ENCODE data around the gene GLRB. TPM values are rescaled to one million over a fixed set of nuclear protein-coding genes. Genes with fewer than 3 reads are reported as not detected.

The GLRB gene
- total RNA-seq, 4 donors from 2014 or later: 0.55 to 2.1 (median 1.4) TPM

- intact Hi-C loops (cut with DNase I; ENCODE audit: low total_unique reads): no loop called here
- no peaks in the 10 kb centered on the region for H3K27me3 ChIP-seq
- no peak for DNase-seq
- no peak for ATAC-seq
- no peak for TF ChIP-seq CTCF (IDR thresholded peaks at IDR 0.05 in 4 of 5, conservative IDR thresholded peaks at IDR 0.05 in 1 of 5)
- no peak for TF ChIP-seq POLR2A (IDR thresholded peaks at IDR 0.05)
- H3K9me3 ChIP-seq: no peaks in the 10 kb centered on the region
- no peak overlapping the region for H3K27ac ChIP-seq
- no peaks in the 10 kb centered on the region for H3K36me3 ChIP-seq
- H3K4me3 ChIP-seq: no peak overlapping the region
- in situ Hi-C loops (cut with MboI; ENCODE audit: low sequenced_read_pairs in 4 of 4): no loop called here
- H3K4me1 ChIP-seq: no peaks in the 10 kb centered on the region
Measured at GRCh38 chr4:157195374-157195773, 119.4 kb downstream of the GLRB start.

GRCh38 chr4:157196046-157196445, 120.1 kb downstream of the GLRB start:
- no peaks in the 10 kb centered on the region for H3K36me3 ChIP-seq
- H3K9me3 ChIP-seq: no peaks in the 10 kb centered on the region
- intact Hi-C loops (cut with DNase I; ENCODE audit: low total_unique reads) (no loop called here), in situ Hi-C loops (cut with MboI; ENCODE audit: low sequenced_read_pairs in 4 of 4) (no loop called here)
- DNase-seq: no peak
- TF ChIP-seq CTCF (IDR thresholded peaks at IDR 0.05 in 4 of 5, conservative IDR thresholded peaks at IDR 0.05 in 1 of 5) (no peak), POLR2A (IDR thresholded peaks at IDR 0.05) (no peak)
- no peak overlapping the region for H3K27ac ChIP-seq
- ATAC-seq: no peak
- no peaks in the 10 kb centered on the region for H3K27me3 ChIP-seq
- H3K4me3 ChIP-seq: no peak overlapping the region
- no peaks in the 10 kb centered on the region for H3K4me1 ChIP-seq

GRCh38 chr4:157204634-157205244, 128.8 kb downstream of the GLRB start:
- in situ Hi-C loops (cut with MboI; ENCODE audit: low sequenced_read_pairs in 4 of 4): loop anchor here in 1 of 4 donors (25.0 kb wide), 1 partner anchor 758 kb away; no protein-coding TSS in a partner anchor
- ATAC-seq: no peak

GRCh38 chr4:157217708-157218107, 141.8 kb downstream of the GLRB start:
- peaks cover 22 to 30% (median 27%) of the 10 kb centered on the region in 3 donors for H3K27me3 ChIP-seq
- in situ Hi-C loops (cut with MboI; ENCODE audit: low sequenced_read_pairs in 4 of 4): loop anchor here in 1 of 4 donors (25.0 kb wide), 1 partner anchor 745 kb away; no protein-coding TSS in a partner anchor
- no peaks in the 10 kb centered on the region for H3K9me3 ChIP-seq
- ATAC-seq: no peak
- TF ChIP-seq CTCF (IDR thresholded peaks at IDR 0.05 in 4 of 5, conservative IDR thresholded peaks at IDR 0.05 in 1 of 5): peak in 3 of 5 experiments; percentile 26 to 41 (median 30)
- no peak for TF ChIP-seq POLR2A (IDR thresholded peaks at IDR 0.05)
- H3K4me3 ChIP-seq: no peak overlapping the region
- intact Hi-C loops (cut with DNase I; ENCODE audit: low total_unique reads): no loop called here
- no peak for DNase-seq
- peaks cover 7 to 9% of the 10 kb centered on the region in 2 donors for H3K4me1 ChIP-seq
- no peak overlapping the region for H3K27ac ChIP-seq
- H3K36me3 ChIP-seq: no peaks in the 10 kb centered on the region

More at GRCh38 chr4:157204634-157205244, 128.8 kb downstream of the GLRB start:
- Histone ChIP-seq H3K4me3 (no peak overlapping the region), H3K27ac (no peak overlapping the region), H3K36me3 (no peaks in the 10 kb centered on the region), H3K9me3 (no peaks in the 10 kb centered on the region), H3K4me1 (no peaks in the 10 kb centered on the region), H3K27me3 (no peaks in the 10 kb centered on the region)
- DNase-seq: no peak
- intact Hi-C loops (cut with DNase I; ENCODE audit: low total_unique reads): no loop called here
- TF ChIP-seq POLR2A (IDR thresholded peaks at IDR 0.05) (no peak), CTCF (IDR thresholded peaks at IDR 0.05 in 4 of 5, conservative IDR thresholded peaks at IDR 0.05 in 1 of 5) (no peak)
